ENCODE results near the gene CYYR1. TPM values are rescaled to one million over a fixed set of nuclear protein-coding genes. Genes with fewer than 3 reads are reported as not detected.

Gene CYYR1
- polyA plus RNA-seq, 1 donor from 2014 or later = 0.62 TPM

DNA sequence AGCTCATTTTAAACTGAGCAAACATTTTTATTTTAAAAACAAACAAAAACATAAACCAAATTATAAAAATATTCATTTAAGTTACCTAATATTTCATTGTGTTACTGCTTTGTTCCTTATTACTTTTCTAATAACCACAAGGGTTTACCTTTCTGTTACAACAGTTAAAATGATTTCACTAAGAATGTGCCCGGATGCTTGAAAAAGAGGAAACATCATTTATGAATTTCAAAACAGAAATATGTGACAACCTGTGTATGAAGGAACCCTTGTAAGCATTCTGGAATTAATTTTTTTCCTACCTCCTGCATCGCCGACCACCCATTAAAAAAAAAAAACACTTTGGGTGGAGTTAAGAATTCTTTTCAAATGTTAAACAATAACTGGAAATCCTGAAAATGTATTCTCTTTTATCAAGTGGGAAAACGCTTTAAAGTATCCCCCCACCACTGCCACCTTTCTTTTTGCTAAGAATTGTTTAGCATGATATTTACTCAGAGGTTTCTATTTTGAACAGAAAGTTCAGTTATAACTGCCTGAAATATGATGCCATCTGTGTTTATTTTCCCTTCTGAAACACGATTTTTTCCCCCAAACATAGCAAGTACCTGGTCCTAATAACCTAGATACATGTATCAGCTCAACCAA is 9.1 kb downstream of the CYYR1 start:
- Histone ChIP-seq H3K9me3 (ENCODE audit: low read length) (no peaks in the 10 kb centered on the region), H3K36me3 (ENCODE audit: insufficient read depth, low read length) (no peaks in the 10 kb centered on the region), H3K9ac (ENCODE audit: low read length) (no peak overlapping the region), H3F3A (ENCODE audit: insufficient read depth, low read length, poor library complexity, severe bottlenecking) (no peaks in the 10 kb centered on the region), H3K4me3 (ENCODE audit: low read length) (no peak overlapping the region), H2AFZ (ENCODE audit: low read depth, low read length) (no peak overlapping the region), H3K79me2 (replicated peaks; ENCODE audit: insufficient read depth, low read length) (peaks cover 15% of the 10 kb centered on the region), H3K27me3 (ENCODE audit: insufficient read depth, low read depth, low read length) (no peaks in the 10 kb centered on the region), H3K27ac (ENCODE audit: low read length) (no peak overlapping the region), H3K4me2 (ENCODE audit: low read length) (no peak overlapping the region), H3K9me2 (ENCODE audit: insufficient read depth, low read length) (no peaks in the 10 kb centered on the region), H4K20me1 (ENCODE audit: insufficient read depth) (no peaks in the 10 kb centered on the region)
- TF ChIP-seq, protein P1, sequence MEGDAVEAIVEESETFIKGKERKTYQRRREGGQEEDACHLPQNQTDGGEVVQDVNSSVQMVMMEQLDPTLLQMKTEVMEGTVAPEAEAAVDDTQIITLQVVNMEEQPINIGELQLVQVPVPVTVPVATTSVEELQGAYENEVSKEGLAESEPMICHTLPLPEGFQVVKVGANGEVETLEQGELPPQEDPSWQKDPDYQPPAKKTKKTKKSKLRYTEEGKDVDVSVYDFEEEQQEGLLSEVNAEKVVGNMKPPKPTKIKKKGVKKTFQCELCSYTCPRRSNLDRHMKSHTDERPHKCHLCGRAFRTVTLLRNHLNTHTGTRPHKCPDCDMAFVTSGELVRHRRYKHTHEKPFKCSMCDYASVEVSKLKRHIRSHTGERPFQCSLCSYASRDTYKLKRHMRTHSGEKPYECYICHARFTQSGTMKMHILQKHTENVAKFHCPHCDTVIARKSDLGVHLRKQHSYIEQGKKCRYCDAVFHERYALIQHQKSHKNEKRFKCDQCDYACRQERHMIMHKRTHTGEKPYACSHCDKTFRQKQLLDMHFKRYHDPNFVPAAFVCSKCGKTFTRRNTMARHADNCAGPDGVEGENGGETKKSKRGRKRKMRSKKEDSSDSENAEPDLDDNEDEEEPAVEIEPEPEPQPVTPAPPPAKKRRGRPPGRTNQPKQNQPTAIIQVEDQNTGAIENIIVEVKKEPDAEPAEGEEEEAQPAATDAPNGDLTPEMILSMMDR (IDR thresholded peaks at IDR 0.05; ENCODE audit: poor library complexity, severe bottlenecking) = no peak
- TF ChIP-seq EP300 (conservative IDR thresholded peaks at IDR 0.05; ENCODE audit: poor library complexity, severe bottlenecking) (no peak), TAF1 (IDR thresholded peaks at IDR 0.05; ENCODE audit: low read depth) (no peak), POLR2AphosphoS5 (IDR thresholded peaks at IDR 0.05) (no peak), SMC3 (conservative IDR thresholded peaks at IDR 0.05; ENCODE audit: poor library complexity) (no peak), RAD21 (conservative IDR thresholded peaks at IDR 0.05) (no peak), EZH2 (IDR thresholded peaks at IDR 0.05; ENCODE audit: borderline replicate concordance, insufficient read depth, low read length, poor library complexity, severe bottlenecking) (no peak), MXI1 (conservative IDR thresholded peaks at IDR 0.05; ENCODE audit: poor library complexity, severe bottlenecking) (no peak)

DNA sequence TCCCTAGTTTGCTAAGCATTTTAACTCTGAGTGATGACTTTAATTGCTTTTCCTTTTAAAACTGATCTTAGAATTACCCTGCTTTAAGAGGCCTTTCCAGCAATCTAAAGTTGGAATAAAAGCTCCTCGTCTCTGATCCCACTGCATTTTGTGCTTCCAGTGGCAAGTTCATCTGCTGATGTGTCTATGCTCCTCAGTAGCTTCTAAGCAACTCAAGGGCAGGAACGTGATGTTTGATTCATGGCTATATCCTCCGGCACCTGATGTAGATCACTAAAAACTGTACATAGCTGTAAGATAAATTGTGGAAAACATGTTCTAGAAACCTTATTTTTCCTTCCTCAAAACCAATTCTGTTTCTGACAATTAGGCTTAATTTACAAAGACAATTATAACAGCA is 12.5 kb downstream of the CYYR1 start:
- Histone ChIP-seq H4K20me1 (ENCODE audit: insufficient read depth) (no peaks in the 10 kb centered on the region), H3K27ac (ENCODE audit: low read length) (no peak overlapping the region), H3K36me3 (ENCODE audit: insufficient read depth, low read length) (no peaks in the 10 kb centered on the region), H3K79me2 (replicated peaks; ENCODE audit: insufficient read depth, low read length) (no peaks in the 10 kb centered on the region), H3K9ac (ENCODE audit: low read length) (no peak overlapping the region), H3F3A (ENCODE audit: insufficient read depth, low read length, poor library complexity, severe bottlenecking) (no peaks in the 10 kb centered on the region), H3K4me3 (ENCODE audit: low read length) (no peak overlapping the region), H3K9me2 (ENCODE audit: insufficient read depth, low read length) (no peaks in the 10 kb centered on the region), H3K27me3 (ENCODE audit: insufficient read depth, low read depth, low read length) (no peaks in the 10 kb centered on the region), H2AFZ (ENCODE audit: low read depth, low read length) (no peak overlapping the region), H3K4me2 (ENCODE audit: low read length) (no peak overlapping the region), H3K9me3 (ENCODE audit: low read length) (no peaks in the 10 kb centered on the region)
- TF ChIP-seq RAD21 (conservative IDR thresholded peaks at IDR 0.05) (no peak), POLR2AphosphoS5 (IDR thresholded peaks at IDR 0.05) (no peak), TAF1 (IDR thresholded peaks at IDR 0.05; ENCODE audit: low read depth) (no peak)

DNA sequence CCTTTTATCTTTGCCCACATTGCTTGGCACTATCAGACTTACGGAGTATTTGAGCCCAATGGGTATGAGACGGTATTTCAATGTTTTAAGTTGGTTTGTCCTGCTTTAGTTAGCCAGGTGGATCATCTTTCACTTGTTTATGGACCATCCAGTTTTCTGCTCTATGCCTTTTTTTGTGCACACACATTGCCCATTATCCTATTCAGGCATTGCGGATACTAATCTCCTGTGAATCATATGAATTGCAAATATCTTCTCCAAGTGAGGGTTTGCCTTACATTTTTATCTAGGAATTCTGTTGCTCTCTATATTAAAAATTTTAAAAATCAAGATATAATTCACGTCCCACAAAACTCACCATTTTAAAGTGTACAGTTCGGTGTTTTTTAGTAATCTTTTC is 14.0 kb downstream of the CYYR1 start:
- Histone ChIP-seq H3K27me3 (ENCODE audit: insufficient read depth, low read depth, low read length) (no peaks in the 10 kb centered on the region), H3K9me3 (ENCODE audit: low read length) (no peaks in the 10 kb centered on the region), H3K4me2 (ENCODE audit: low read length) (no peak overlapping the region), H3K9ac (ENCODE audit: low read length) (no peak overlapping the region), H3F3A (ENCODE audit: insufficient read depth, low read length, poor library complexity, severe bottlenecking) (no peaks in the 10 kb centered on the region), H3K79me2 (replicated peaks; ENCODE audit: insufficient read depth, low read length) (no peaks in the 10 kb centered on the region), H3K36me3 (ENCODE audit: insufficient read depth, low read length) (no peaks in the 10 kb centered on the region), H3K9me2 (ENCODE audit: insufficient read depth, low read length) (no peaks in the 10 kb centered on the region), H4K20me1 (ENCODE audit: insufficient read depth) (no peaks in the 10 kb centered on the region), H3K4me3 (ENCODE audit: low read length) (no peak overlapping the region), H2AFZ (ENCODE audit: low read depth, low read length) (no peak overlapping the region), H3K27ac (ENCODE audit: low read length) (no peak overlapping the region)
- TF ChIP-seq EZH2 (IDR thresholded peaks at IDR 0.05; ENCODE audit: borderline replicate concordance, insufficient read depth, low read length, poor library complexity, severe bottlenecking) (no peak), MXI1 (conservative IDR thresholded peaks at IDR 0.05; ENCODE audit: poor library complexity, severe bottlenecking) (no peak), RAD21 (conservative IDR thresholded peaks at IDR 0.05) (no peak), EP300 (conservative IDR thresholded peaks at IDR 0.05; ENCODE audit: poor library complexity, severe bottlenecking) (no peak), TAF1 (IDR thresholded peaks at IDR 0.05; ENCODE audit: low read depth) (no peak), SMC3 (conservative IDR thresholded peaks at IDR 0.05; ENCODE audit: poor library complexity) (no peak), POLR2AphosphoS5 (IDR thresholded peaks at IDR 0.05) (no peak)
- TF ChIP-seq, protein P1 (IDR thresholded peaks at IDR 0.05; ENCODE audit: poor library complexity, severe bottlenecking) = no peak
- TF ChIP-seq, protein P2, sequence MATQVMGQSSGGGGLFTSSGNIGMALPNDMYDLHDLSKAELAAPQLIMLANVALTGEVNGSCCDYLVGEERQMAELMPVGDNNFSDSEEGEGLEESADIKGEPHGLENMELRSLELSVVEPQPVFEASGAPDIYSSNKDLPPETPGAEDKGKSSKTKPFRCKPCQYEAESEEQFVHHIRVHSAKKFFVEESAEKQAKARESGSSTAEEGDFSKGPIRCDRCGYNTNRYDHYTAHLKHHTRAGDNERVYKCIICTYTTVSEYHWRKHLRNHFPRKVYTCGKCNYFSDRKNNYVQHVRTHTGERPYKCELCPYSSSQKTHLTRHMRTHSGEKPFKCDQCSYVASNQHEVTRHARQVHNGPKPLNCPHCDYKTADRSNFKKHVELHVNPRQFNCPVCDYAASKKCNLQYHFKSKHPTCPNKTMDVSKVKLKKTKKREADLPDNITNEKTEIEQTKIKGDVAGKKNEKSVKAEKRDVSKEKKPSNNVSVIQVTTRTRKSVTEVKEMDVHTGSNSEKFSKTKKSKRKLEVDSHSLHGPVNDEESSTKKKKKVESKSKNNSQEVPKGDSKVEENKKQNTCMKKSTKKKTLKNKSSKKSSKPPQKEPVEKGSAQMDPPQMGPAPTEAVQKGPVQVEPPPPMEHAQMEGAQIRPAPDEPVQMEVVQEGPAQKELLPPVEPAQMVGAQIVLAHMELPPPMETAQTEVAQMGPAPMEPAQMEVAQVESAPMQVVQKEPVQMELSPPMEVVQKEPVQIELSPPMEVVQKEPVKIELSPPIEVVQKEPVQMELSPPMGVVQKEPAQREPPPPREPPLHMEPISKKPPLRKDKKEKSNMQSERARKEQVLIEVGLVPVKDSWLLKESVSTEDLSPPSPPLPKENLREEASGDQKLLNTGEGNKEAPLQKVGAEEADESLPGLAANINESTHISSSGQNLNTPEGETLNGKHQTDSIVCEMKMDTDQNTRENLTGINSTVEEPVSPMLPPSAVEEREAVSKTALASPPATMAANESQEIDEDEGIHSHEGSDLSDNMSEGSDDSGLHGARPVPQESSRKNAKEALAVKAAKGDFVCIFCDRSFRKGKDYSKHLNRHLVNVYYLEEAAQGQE (IDR thresholded peaks at IDR 0.05; ENCODE audit: borderline replicate concordance) = no peak

Measured in neural cell (in vitro differentiated cells).